Measurements from ENCODE around the gene SRPRB. TPM values are rescaled to one million over a fixed set of nuclear protein-coding genes. Genes with fewer than 3 reads are reported as not detected.

SRPRB gene
- total and polyA plus RNA-seq, 9 of the 15 experiments (the other 6 are each of a cell fraction or from before 2014, with no cell fraction given) = 29.5 to 66.0 (median 41.4) TPM

- POLR2A ChIA-PET = interaction anchor here (1.4 kb wide), 1 partner anchor 18 kb away, joined by 5 read pairs; no protein-coding TSS in a partner anchor
- Histone ChIP-seq H3K4me3 (no peak overlapping the region), H2AFZ (ENCODE audit: low read depth, low read length) (no peak overlapping the region), H3K9me3 (replicated peaks; ENCODE audit: control insufficient read depth, insufficient read depth, low read depth, low read length) (no peaks in the 10 kb centered on the region), H4K20me1 (replicated peaks; ENCODE audit: control insufficient read depth, insufficient read depth, low read length) (no peaks in the 10 kb centered on the region), H3K9me1 (ENCODE audit: control insufficient read depth, insufficient read depth, low read length) (no peaks in the 10 kb centered on the region), H3K27ac (ENCODE audit: extremely low read depth, low read depth, low read length) (no peak overlapping the region), H3K36me3 (ENCODE audit: control insufficient read depth, insufficient read depth, low read length) (no peaks in the 10 kb centered on the region), H3K27me3 (ENCODE audit: control insufficient read depth in 2 of 2, insufficient read depth in 2 of 2, low read length in 2 of 2) (peaks cover 0 to 12% of the 10 kb centered on the region in 2 experiments; a peak in 2 of 5 replicates), H3K79me2 (ENCODE audit: control insufficient read depth, insufficient read depth, low read length) (no peaks in the 10 kb centered on the region), H3K9ac (ENCODE audit: insufficient read depth in 1 of 2, low read depth in 2 of 2, low read length in 2 of 2) (no peak overlapping the region), H3K4me2 (ENCODE audit: insufficient read depth, low read length) (no peak overlapping the region), H3K4me1 (replicated peaks in 1 of 2; ENCODE audit: control insufficient read depth in 2 of 2, insufficient read depth in 2 of 2, low read length in 2 of 2) (no peaks in the 10 kb centered on the region)
- BruUV-seq (replicated peaks) = no TSS peak
- CTCF ChIA-PET (ENCODE audit: low intra/inter-chr PET ratio) = no interaction called here
- FAIRE-seq = no peak
- no peak for ATAC-seq
- no peak for DNase-seq (ENCODE audit: extremely low read depth in 1 of 4, low spot score in 3 of 4)
- in situ Hi-C loops (cut with MboI) (no loop called here), intact Hi-C loops (cut with micrococcal nuclease) (no loop called here)
- 13% methylated on average over 2 of the region's 2 CpGs for WGBS (ENCODE audit: insufficient coverage, low coverage, missing lambda C conversion rate)
- TF ChIP-seq FOXK2 (conservative IDR thresholded peaks at IDR 0.05 in 1 of 2, IDR thresholded peaks at IDR 0.05 in 1 of 2; ENCODE audit: low read depth in 2 of 2) = no peak
- no peak for TF ChIP-seq TFE3 (CRISPR knock-in tag; IDR thresholded peaks at IDR 0.05)
- no peak for TF ChIP-seq RFX1 (IDR thresholded peaks at IDR 0.05)
- no peak for TF ChIP-seq NFRKB (IDR thresholded peaks at IDR 0.05; ENCODE audit: low read depth)
- TF ChIP-seq HDAC1 (IDR thresholded peaks at IDR 0.05) = no peak
- TF ChIP-seq JUND (IDR thresholded peaks at IDR 0.05; ENCODE audit: borderline replicate concordance, low read depth, low read length) = no peak
- TF ChIP-seq JUND (tag; IDR thresholded peaks at IDR 0.05; ENCODE audit: borderline replicate concordance, low read depth, low read length) = no peak
- TF ChIP-seq ZNF282 (CRISPR knock-in tag; IDR thresholded peaks at IDR 0.05) = no peak
- no peak for TF ChIP-seq PATZ1 (CRISPR knock-in tag; IDR thresholded peaks at IDR 0.05; ENCODE audit: borderline replicate concordance)
- no peak for TF ChIP-seq SNRNP70 (optimal IDR thresholded peaks at IDR 0.05; ENCODE audit: low read depth, low read length)
- TF ChIP-seq ZNF449 (CRISPR knock-in tag; IDR thresholded peaks at IDR 0.05) = no peak
- TF ChIP-seq BRCA1 (IDR thresholded peaks at IDR 0.05) = no peak
- no peak for TF ChIP-seq BRCA1 (CRISPR knock-in tag; IDR thresholded peaks at IDR 0.05)
- no peak for TF ChIP-seq MAFG (tag; conservative IDR thresholded peaks at IDR 0.05)
- no peak for TF ChIP-seq ZNF324 (CRISPR knock-in tag; IDR thresholded peaks at IDR 0.05)
- no peak for TF ChIP-seq STAT5B (CRISPR knock-in tag; IDR thresholded peaks at IDR 0.05)
- TF ChIP-seq ZFX (CRISPR knock-in tag; IDR thresholded peaks at IDR 0.05) = no peak
- TF ChIP-seq NR2F6 (CRISPR knock-in tag; IDR thresholded peaks at IDR 0.05) = no peak
- TF ChIP-seq TAF1 (IDR thresholded peaks at IDR 0.05; ENCODE audit: control insufficient read depth, extremely low read depth, insufficient read depth, low read length, severe bottlenecking) = no peak
Measured at GRCh38 chr3:133760916-133761315, 44.7 kb upstream of the SRPRB start.
